HG03439 (cell line): ENCODE measurements around the gene KLHL36.

ENCODE experiments used
- ATAC-seq: cut with Tn5 transposase; IDR thresholded peaks from one replicate; pipeline ENCODE4 v1.9.1; 2021; ENCODE audit warnings: mild to moderate bottlenecking, moderate library complexity; ENCODE audit not compliant: unreplicated experiment

KLHL36 gene

GRCh38 chr16:84647828-84648594 lies at the start of gene KLHL36:
Gene KLHL36, plus strand, starts transcription at chr16:84648511. Its CDS starts 2,357 bp downstream, at chr16:84650868.
- peak; percentile 74 for ATAC-seq

DNA sequence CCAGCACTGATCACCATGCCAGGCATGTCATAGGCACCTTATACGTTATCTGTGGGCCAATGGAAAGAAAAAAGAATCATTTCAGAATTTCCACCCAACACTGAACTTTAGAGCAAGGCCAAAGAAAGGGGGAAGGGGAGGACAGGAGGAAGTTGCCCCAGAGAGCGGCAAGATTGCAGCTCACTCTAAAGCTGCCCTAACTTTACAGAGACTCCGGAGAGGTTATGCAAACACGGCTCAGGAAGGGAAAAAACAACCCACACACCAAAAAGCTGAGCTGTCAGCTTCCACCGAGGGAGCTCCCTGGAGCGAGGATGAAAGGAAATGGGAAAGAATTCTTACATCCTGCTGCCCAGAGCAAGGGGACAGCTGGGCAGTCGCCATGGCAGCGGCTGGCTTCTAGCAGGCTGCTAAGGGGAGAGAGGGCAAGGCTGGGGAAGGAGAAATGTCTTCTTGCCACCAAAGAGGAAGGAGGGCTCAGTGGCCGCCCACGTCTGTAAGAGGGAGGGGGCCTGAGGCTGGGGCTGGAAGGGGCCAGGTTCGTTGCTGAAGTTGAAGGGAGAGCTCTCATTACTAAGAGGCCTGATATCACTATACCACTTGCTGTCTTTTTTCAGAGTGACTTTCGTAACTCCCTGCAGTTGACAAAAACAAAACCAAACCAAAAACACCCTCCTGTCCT lies 48.6 kb upstream of the KLHL36 start:
- ATAC-seq = peak; percentile 32

DNA sequence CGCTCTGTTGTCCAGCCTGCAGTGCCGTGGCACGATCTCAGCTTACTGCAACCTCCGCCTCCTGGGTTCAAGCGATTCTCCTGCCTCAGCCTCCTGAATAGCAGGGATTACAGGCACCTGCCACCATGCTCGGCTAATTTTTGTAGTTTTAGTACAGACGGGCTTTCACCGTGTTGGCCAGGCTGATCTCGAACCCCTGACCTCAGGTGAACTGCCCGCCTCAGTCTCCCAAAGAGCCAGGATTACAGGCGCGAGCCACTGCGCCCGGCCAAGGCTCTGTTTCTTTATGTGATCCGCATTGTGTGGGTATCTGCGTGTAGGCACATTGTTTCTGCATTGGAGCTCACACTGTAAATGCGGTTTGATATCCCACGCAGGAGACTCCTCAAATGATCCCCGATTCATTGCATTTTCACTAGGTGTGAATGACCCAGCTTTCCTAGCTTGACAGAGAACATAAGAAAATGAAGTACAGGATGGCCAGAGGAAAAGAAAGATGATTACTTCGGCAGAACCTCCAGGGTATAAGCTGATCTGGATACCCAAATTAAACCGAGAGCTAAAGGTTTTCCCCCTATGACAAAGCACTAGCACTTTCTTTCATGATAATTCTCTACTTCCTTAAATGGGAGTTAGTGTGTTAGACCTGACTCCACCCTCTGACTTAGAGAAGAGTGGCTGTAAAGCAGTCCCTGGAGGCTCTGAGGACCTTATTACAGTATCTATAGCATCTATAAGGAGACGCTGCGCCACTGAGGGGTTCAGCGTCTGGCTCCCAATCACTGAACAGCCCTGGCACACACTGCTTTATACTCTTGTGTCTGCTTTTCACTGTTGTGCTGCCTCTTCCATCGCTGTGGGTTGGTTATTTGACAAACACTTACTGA lies 47.7 kb upstream of the KLHL36 start:
- peak; percentile 47 for ATAC-seq

GRCh38 chr16:84603140-84603816 lies 45.0 kb upstream of the KLHL36 start:
- no peak for ATAC-seq

GRCh38 chr16:84603940-84604339 lies 44.4 kb upstream of the KLHL36 start:
- ATAC-seq = no peak

DNA sequence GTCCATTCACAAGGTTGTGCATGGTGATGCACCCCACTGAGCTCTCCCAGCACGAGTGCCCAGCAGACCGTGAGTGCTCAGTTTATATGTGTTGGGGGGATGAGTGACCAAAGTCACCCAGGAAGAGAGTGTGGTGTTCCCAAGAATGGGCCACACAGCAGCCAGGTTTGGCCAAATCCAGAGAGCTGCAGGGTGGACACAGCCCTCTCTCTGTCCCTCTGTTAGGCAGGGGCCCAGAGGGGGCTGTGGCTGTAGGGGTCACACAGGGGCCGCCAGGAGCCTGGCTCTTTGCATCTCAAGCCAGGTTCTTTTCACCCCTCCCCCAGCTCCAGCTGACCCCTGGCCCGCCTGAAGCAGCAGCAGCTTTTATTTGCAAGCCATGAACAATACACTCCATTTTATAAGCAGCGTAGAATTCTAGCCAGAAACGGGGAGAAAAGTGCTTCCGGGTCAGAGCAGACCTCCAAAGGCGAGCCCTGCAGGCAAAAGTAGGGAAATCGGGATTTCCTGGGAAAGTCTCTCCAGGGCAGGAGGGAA lies 43.8 kb upstream of the KLHL36 start:
- ATAC-seq = no peak

DNA sequence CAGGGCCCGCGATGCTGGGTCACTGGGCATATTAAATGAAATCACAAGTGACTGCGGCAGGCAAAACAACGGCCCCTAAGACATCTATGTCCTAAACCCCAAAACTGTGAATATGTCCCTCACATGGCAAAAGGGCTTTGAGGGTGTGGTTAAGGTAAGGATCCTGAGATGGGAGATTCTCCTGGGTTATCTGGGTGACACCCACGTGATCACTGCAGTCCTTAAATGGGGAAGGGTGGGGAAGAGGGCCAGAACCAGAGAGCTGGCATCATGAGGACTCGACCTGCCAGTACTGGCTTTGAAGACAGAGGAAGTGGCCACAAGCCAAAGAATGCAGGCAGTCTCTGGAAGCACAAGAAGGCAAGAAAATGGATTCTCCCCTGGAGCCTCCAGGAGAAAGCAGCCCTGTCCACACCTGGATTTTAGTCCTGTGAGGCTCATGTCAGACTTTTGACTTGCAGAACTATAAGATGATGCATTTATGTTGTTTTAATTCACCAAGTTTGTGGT lies 42.9 kb upstream of the KLHL36 start:
- no peak for ATAC-seq

DNA sequence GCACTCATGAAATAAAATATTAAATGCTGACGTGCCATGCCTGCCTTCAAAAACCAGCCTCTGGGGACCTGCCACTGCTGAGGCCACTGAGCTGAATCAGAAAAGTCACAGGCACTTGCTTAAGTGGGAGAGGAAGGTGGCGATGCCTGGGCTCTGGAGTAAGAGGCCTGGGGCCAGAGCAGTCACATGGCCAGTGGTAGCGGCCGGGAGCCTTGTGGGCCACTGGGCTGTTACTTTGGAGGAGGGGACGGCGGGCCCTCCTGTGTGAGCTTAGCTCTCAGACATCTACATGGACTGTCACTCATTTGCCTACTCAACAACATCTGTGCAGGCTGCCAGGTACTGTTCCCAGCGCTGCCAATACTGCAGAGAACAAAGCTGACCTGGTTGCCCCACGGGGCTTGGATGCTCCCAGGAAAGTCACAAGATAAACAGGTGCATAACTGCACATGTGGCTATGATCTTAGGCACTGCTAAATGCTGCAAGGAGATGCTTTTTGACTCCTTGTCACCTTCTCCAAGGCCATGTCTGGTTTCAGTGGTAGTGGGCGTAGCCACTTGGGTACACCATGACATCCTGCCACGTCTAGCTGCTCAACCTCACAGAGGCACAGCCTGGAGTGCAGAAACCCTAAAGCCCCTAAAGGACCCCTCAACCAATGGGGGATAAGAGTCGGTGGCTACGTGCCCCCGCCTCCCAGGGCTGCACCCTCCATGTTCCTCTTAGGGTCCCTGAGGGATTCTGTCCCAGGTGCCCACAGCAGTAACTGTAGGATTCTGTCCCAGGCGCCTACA lies 42.0 kb upstream of the KLHL36 start:
- ATAC-seq = no peak

DNA sequence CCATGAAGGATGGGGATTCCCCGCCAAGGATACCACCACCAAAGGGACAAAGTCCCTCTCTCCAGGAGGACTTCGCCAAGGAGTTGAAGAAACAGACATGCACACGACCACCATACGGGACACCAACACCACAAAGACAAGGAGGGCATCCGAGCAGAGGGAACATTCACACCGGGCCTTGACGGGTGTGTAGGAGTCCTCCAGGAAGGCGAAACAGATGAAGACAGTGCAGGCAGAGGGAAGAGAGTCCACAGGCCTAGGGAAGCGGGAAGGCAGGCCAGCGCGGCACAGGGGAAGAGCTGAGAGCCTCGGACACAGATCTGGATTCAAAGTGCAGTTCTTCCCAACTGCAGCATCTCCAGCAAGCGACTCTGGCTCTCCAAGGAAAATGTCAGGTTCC lies 41.2 kb upstream of the KLHL36 start:
- ATAC-seq = no peak

DNA sequence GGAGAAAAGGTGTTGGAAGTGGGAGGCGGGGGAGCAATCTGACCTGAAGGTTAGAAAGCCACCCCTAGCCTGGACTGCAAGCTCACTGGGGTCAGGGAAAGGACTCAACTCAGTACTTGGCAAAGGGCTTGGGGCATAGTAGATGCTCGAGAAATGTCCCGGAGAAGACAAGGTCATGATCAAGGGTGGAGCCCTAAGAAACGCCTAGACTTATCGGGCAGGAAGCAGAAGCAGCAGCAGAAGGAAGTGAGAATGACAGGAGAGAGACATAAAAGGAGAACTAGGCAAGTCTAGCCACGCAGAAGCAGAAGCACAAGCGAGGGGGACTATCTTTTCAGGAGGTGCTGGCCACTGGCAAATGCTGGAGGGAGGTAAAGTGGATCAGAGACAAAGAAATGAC lies 40.6 kb upstream of the KLHL36 start:
- ATAC-seq = no peak

- ATAC-seq = no peak
These were observed 40.0 kb upstream of the KLHL36 start for GRCh38 chr16:84608282-84608681.

DNA sequence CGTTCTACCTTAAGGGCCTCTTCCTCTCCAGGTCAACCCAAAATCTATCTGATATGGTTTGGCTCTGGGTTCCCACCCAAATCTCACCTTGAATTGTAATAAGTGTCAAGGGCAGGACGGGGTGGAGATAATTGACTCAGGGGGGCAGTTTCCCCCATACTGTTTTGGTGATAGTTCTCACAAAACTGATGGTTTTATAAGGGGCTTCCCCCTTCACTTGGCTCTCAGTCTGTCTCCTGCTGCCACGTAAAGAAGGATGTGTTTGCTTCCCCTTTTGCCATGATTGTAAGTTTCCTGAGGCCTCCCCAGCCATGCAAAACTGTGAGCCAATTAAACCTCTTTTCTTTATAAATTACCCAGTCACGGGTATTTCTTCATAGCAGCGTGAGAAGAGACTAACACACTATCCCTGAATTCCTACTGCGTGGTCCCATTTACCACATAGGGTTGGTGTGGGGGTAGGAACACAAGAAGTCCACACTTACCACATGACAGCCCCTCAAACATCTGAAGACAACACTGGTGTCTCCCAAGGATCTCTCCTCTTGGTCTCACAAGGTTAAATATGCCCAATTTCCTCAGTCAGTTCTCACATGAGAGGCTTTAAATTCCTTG lies 38.6 kb upstream of the KLHL36 start:
- no peak for ATAC-seq

- ATAC-seq = no peak
These were observed 37.9 kb upstream of the KLHL36 start for GRCh38 chr16:84610376-84610775.

- no peak for ATAC-seq
These were observed 37.3 kb upstream of the KLHL36 start for GRCh38 chr16:84611041-84611440.

- ATAC-seq = no peak
These were observed 35.6 kb upstream of the KLHL36 start for GRCh38 chr16:84612686-84613085.

GRCh38 chr16:84613408-84614072 lies 34.8 kb upstream of the KLHL36 start:
- ATAC-seq = no peak

- no peak for ATAC-seq
These were observed 34.2 kb upstream of the KLHL36 start for GRCh38 chr16:84614073-84614459.

DNA sequence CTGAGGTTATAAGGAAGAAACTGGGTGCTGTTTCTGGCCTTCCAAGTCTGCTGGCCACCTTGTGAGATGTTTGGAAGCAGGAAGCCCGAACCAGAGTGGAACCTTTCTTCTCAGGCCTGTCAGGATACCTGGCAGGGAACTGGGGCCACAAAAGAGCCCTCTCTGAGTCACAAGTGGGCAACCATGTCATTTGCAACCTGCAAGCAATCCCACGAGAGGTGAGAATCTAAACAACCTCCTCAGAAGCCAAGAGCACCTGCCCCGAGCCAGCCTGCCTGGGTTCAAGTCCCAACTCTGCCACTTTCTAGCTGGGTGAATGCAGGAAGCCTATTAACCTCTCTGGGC lies 33.7 kb upstream of the KLHL36 start:
- no peak for ATAC-seq
